ENCODE data around the gene GABRB1.

GRCh38 chr4:47275595-47275994, 244.2 kb downstream of the GABRB1 start:
- no peak for TF ChIP-seq CTCF (IDR thresholded peaks at IDR 0.05)
- no peak for TF ChIP-seq POLR2A (IDR thresholded peaks at IDR 0.05)
